CD14-positive monocyte (primary cell): ENCODE measurements around the gene PDLIM5. TPM values are rescaled to one million over a fixed set of nuclear protein-coding genes. Genes with fewer than 3 reads are reported as not detected.

Source experiments
- DNase-seq, 3 donors: peaks; one replicate each; pipeline ENCODE4 v3.0.0-alpha.2; 2011 to 2022
- H2AFZ ChIP-seq: 2 replicates; pipeline ENCODE4 v1.6.0; 2012; ENCODE audit warnings: mild to moderate bottlenecking, low read depth, low read length, inconsistent platforms; ENCODE audit not compliant: insufficient read depth, poor library complexity, severe bottlenecking
- H3K27ac ChIP-seq, 2 donors: 1 replicate in 1 of 2; 2 replicates in 1 of 2; pipeline ENCODE4 v1.5.1; 2012 to 2013; ENCODE audit warnings: low read length in 2 of 2, control low read depth in 1 of 2, inconsistent platforms in 1 of 2, low read depth in 1 of 2, mild to moderate bottlenecking in 1 of 2
- H3K27me3 ChIP-seq, 2 donors: one replicate each; pipeline versions ENCODE4 v1.6.0 to v1.6.1; 2011 to 2013; ENCODE audit warnings: low read length in 2 of 2; ENCODE audit not compliant: control insufficient read depth in 2 of 2, insufficient read depth in 2 of 2
- H3K36me3 ChIP-seq, 2 donors: replicated peaks in 1 of 2; 1 replicate in 1 of 2; 2 replicates in 1 of 2; pipeline versions ENCODE4 v1.5.1 to v1.6.1; 2012 to 2013; ENCODE audit warnings: low read length in 2 of 2, control low read depth in 1 of 2, inconsistent platforms in 1 of 2, mild to moderate bottlenecking in 1 of 2; ENCODE audit not compliant: insufficient read depth in 2 of 2, control insufficient read depth in 1 of 2
- H3K4me1 ChIP-seq, 2 donors: 1 replicate in 1 of 2; 2 replicates in 1 of 2; pipeline versions ENCODE4 v1.5.1 to v1.6.1; 2012 to 2013; ENCODE audit warnings: low read length in 2 of 2, control low read depth in 1 of 2, inconsistent platforms in 1 of 2, mild to moderate bottlenecking in 1 of 2, moderate library complexity in 1 of 2; ENCODE audit not compliant: insufficient read depth in 2 of 2, control insufficient read depth in 1 of 2
- H3K4me2 ChIP-seq: replicated peaks from 2 replicates; pipeline ENCODE3; 2012; ENCODE audit warnings: low read length, moderate library complexity, mild to moderate bottlenecking; ENCODE audit not compliant: poor library complexity, severe bottlenecking; ENCODE audit errors: extremely low read depth
- H3K4me3 ChIP-seq, 3 experiments: fragments of 200-600 bp in 1 of 3; sonication (generic) in 1 of 3; replicated peaks in 1 of 3; 1 replicate in 2 of 3; 2 replicates in 1 of 3; pipeline ENCODE4 v1.5.1; 2011 to 2013; ENCODE audit warnings: low read length in 3 of 3, mild to moderate bottlenecking in 3 of 3, control low read depth in 2 of 3, low read depth in 2 of 3, inconsistent platforms in 1 of 3, moderate library complexity in 1 of 3
- H3K79me2 ChIP-seq: 2 replicates; pipeline ENCODE4 v1.6.0; 2012; ENCODE audit warnings: mild to moderate bottlenecking, control low read depth, inconsistent platforms, low read length, moderate library complexity; ENCODE audit not compliant: insufficient read depth
- H3K9ac ChIP-seq: 2 replicates; pipeline ENCODE4 v1.6.0; 2017; ENCODE audit warnings: low read length, mild to moderate bottlenecking; ENCODE audit not compliant: insufficient read depth, poor library complexity, severe bottlenecking
- H3K9me3 ChIP-seq, 2 donors: replicated peaks in 1 of 2; 1 replicate in 1 of 2; 2 replicates in 1 of 2; pipeline versions ENCODE4 v1.5.1 to v1.6.1; 2012 to 2013; ENCODE audit warnings: low read length in 2 of 2, control low read depth in 1 of 2; ENCODE audit not compliant: control insufficient read depth in 1 of 2, insufficient read depth in 1 of 2
- H4K20me1 ChIP-seq: 2 replicates; pipeline ENCODE4 v1.6.0; 2012; ENCODE audit warnings: mild to moderate bottlenecking, low read length, control low read depth, moderate library complexity; ENCODE audit not compliant: insufficient read depth
- H3K27ac Mint-ChIP-seq, 7 donors: one replicate each; pipeline ENCODE4 v1.8.0; 2020; ENCODE audit warnings: mild to moderate bottlenecking in 7 of 7, mixed read lengths in 7 of 7, moderate library complexity in 6 of 7, inconsistent platforms in 2 of 7
- H3K27me3 Mint-ChIP-seq, 3 donors: one replicate each; pipeline ENCODE4 v1.8.0; 2021 to 2022; ENCODE audit warnings: low read depth in 3 of 3, mild to moderate bottlenecking in 3 of 3, mixed read lengths in 3 of 3, moderate library complexity in 3 of 3, inconsistent platforms in 1 of 3
- H3K36me3 Mint-ChIP-seq, 2 donors: one replicate each; pipeline ENCODE4 v1.8.0; 2020; ENCODE audit warnings: mixed read lengths in 2 of 2, inconsistent platforms in 1 of 2, mild to moderate bottlenecking in 1 of 2
- H3K4me1 Mint-ChIP-seq: one replicate; pipeline ENCODE4 v1.8.0; 2020; ENCODE audit warnings: mild to moderate bottlenecking, mixed read lengths
- H3K4me3 Mint-ChIP-seq, 2 donors: one replicate each; pipeline ENCODE4 v1.8.0; 2020; ENCODE audit warnings: mild to moderate bottlenecking in 2 of 2, mixed read lengths in 2 of 2, moderate library complexity in 1 of 2
- H3K9me3 Mint-ChIP-seq, 7 donors: one replicate each; pipeline ENCODE4 v1.8.0; 2020 to 2022; ENCODE audit warnings: mixed read lengths in 7 of 7, mild to moderate bottlenecking in 6 of 7, moderate library complexity in 6 of 7, inconsistent platforms in 2 of 7
- WGBS: methylation state at CpG from one replicate; pipeline ENCODE4 v1.1.5; 2013; ENCODE audit warnings: missing lambda C conversion rate; ENCODE audit not compliant: insufficient coverage; 5-methylcytosine and 5-hydroxymethylcytosine counted together
- intact Hi-C, 2 donors: fragments of 100-400 bp; cut with micrococcal nuclease; formaldehyde crosslinking; loops; one replicate each; pipeline versions ENCODE4 v1.15.0 to v1.15.1; 2023
- polyA plus RNA-seq, 3 donors: library from polyadenylated mRNA; depleted of rRNA in 1 of 3; unstranded in 2 of 3; stranded (reverse) in 1 of 3; fragments of 300-500 nt in 2 of 3; fragments of >200 nt in 1 of 3; fragmentation: Illumina TruSeq in 2 of 3; gene quantifications; 1 replicate in 2 of 3; 2 replicates in 1 of 3; pipeline ENCODE4 v1.2.3, GENCODE V29; 2012 to 2021
- TF ChIP-seq, protein P1 (sequence below): fragments of 200-600 bp; IDR thresholded peaks from one replicate; pipeline ENCODE4 v1.8.0; 2022; ENCODE audit warnings: antibody characterized with exemption, mild to moderate bottlenecking

The PDLIM5 gene
- polyA plus RNA-seq, 3 donors: 75.3 to 105 (median 80.9) TPM

DNA sequence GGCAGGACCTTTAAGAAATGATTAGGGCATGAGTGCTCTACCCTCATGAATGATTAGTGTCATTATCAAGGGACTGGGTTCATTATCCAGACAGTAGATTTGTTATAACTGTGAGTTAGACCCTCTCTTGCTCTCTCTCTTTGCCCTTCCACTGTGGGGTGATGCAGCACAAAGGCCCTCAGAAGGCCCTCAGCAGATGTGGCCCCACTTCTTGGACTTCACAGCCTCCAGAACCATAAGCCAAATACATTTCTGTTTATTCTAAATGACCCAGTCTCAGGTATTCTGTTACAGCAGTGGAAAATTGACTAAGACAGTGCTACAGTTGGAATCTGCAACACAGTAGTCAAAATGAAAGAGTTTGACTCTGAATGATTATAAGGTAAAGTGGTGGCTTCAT lies 17.2 kb upstream of the PDLIM5 start:
- Histone ChIP-seq H3K27ac (no peak overlapping the region), H3K27me3 (no peaks in the 10 kb centered on the region), H3K4me3 (no peak overlapping the region), H3K4me2 (no peak overlapping the region), H3K36me3 (no peaks in the 10 kb centered on the region), H3K79me2 (no peaks in the 10 kb centered on the region), H3K9me3 (no peaks in the 10 kb centered on the region), H4K20me1 (no peaks in the 10 kb centered on the region), H2AFZ (no peak overlapping the region), H3K9ac (no peak overlapping the region), H3K4me1 (no peaks in the 10 kb centered on the region)
- no peak overlapping the region for H3K27ac Mint-ChIP-seq
- intact Hi-C loops: no loop called here
- H3K9me3 Mint-ChIP-seq: peaks cover 0 to 7% (median 2%) of the 10 kb centered on the region in 7 donors
- H3K36me3 Mint-ChIP-seq: no peaks in the 10 kb centered on the region
- DNase-seq: no peak
- H3K4me3 Mint-ChIP-seq: no peak overlapping the region
- TF ChIP-seq, protein P1, sequence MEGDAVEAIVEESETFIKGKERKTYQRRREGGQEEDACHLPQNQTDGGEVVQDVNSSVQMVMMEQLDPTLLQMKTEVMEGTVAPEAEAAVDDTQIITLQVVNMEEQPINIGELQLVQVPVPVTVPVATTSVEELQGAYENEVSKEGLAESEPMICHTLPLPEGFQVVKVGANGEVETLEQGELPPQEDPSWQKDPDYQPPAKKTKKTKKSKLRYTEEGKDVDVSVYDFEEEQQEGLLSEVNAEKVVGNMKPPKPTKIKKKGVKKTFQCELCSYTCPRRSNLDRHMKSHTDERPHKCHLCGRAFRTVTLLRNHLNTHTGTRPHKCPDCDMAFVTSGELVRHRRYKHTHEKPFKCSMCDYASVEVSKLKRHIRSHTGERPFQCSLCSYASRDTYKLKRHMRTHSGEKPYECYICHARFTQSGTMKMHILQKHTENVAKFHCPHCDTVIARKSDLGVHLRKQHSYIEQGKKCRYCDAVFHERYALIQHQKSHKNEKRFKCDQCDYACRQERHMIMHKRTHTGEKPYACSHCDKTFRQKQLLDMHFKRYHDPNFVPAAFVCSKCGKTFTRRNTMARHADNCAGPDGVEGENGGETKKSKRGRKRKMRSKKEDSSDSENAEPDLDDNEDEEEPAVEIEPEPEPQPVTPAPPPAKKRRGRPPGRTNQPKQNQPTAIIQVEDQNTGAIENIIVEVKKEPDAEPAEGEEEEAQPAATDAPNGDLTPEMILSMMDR: no peak
- H3K27me3 Mint-ChIP-seq: peaks cover 1 to 3% (median 1%) of the 10 kb centered on the region in 3 donors
- H3K4me1 Mint-ChIP-seq: no peaks in the 10 kb centered on the region

DNA sequence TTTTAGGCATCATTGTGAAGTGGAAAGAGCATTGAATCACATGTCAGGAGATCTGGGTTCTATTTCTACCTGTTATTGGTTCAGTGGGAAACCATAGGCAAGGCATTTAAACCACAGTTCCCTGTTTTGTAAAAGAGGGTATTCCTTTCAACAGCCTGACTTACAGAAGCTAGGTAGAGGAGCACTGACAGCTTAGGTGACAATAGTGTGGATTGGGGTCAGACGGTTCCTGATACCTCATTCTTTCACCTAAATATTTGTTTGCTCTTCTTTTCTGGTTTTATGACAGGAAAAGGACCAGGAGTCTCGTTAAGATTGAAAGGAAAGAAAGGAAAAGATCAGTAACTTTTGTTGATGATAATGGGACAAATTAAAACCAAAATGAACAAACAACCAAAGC lies 15.9 kb upstream of the PDLIM5 start:
- no peaks in the 10 kb centered on the region for H3K27me3 ChIP-seq
- intact Hi-C loops: no loop called here
- no peak overlapping the region for H2AFZ ChIP-seq
- DNase-seq: no peak
- H3K9me3 Mint-ChIP-seq: peaks cover 0 to 7% (median 2%) of the 10 kb centered on the region in 7 donors
- no peaks in the 10 kb centered on the region for H3K4me1 ChIP-seq
- H3K4me3 Mint-ChIP-seq: no peak overlapping the region
- no peak overlapping the region for H3K4me3 ChIP-seq
- H3K9ac ChIP-seq: no peak overlapping the region
- H3K27ac Mint-ChIP-seq: no peak overlapping the region
- H4K20me1 ChIP-seq: no peaks in the 10 kb centered on the region
- H3K36me3 Mint-ChIP-seq: no peaks in the 10 kb centered on the region
- H3K27ac ChIP-seq: no peak overlapping the region
- no peaks in the 10 kb centered on the region for H3K79me2 ChIP-seq
- H3K4me1 Mint-ChIP-seq: no peaks in the 10 kb centered on the region
- H3K27me3 Mint-ChIP-seq: peaks cover 0 to 4% (median 0%) of the 10 kb centered on the region in 3 donors
- no peaks in the 10 kb centered on the region for H3K36me3 ChIP-seq
- no CpG with 5 or more reads among the region's 2 CpGs for WGBS
- TF ChIP-seq, protein P1: no peak
- H3K9me3 ChIP-seq: no peaks in the 10 kb centered on the region
- no peak overlapping the region for H3K4me2 ChIP-seq
